Epithelial cell of proximal tubule (primary cell): Measurements from ENCODE around the gene SPDL1. TPM values are rescaled to one million over a fixed set of nuclear protein-coding genes. Genes with fewer than 3 reads are reported as not detected.

Source experiments
- DNase-seq: peaks from one replicate; pipeline ENCODE4 v3.0.0-alpha.2; 2011; ENCODE audit warnings: low read depth
- H3K4me3 ChIP-seq: 2 replicates; pipeline ENCODE4 v1.5.1; 2011; ENCODE audit warnings: low read depth, mild to moderate bottlenecking, low read length
- CTCF ChIP-seq: conservative IDR thresholded peaks from 2 replicates; pipeline ENCODE4 v1.5.1; 2012; ENCODE audit warnings: low read depth, mild to moderate bottlenecking, low read length
- total RNA-seq: library from RNA; depleted of rRNA; stranded (reverse); fragments of >200 nt; gene quantifications from 2 replicates; pipeline ENCODE4 v1.2.3, GENCODE V29; 2015

Gene SPDL1
- total RNA-seq, 1 donor from 2014 or later = 73.2 TPM

DNA sequence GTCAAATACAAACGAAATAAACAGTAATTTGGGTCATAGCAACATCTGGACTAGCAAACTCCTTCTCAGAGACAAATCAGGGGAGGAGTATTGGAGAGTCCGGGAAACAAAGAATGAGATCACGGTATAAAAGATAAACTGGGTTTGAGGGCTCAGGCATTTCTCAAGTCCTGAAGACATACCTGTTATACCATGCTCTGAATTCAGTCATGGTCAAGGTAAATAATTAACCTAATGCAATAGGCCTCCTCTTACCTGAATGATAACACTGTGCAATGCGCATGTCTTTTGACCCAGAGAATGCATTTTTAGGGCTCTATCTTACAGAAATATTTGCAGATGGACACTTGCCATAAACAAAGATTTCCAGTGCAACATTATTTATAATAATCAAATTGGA, 31.9 kb upstream of the SPDL1 start:
- no peak for DNase-seq

GRCh38 chr5:169554251-169554650, 29.3 kb upstream of the SPDL1 start:
- no peak overlapping the region for H3K4me3 ChIP-seq
- no peak for DNase-seq
- no peak for TF ChIP-seq CTCF

More for the DNA sequence above, 31.9 kb upstream of the SPDL1 start:
- H3K4me3 ChIP-seq = no peak overlapping the region
- TF ChIP-seq CTCF = no peak

- no peak for DNase-seq
- no peak for TF ChIP-seq CTCF
These were observed 25.7 kb upstream of the SPDL1 start for GRCh38 chr5:169557838-169558237.

DNA sequence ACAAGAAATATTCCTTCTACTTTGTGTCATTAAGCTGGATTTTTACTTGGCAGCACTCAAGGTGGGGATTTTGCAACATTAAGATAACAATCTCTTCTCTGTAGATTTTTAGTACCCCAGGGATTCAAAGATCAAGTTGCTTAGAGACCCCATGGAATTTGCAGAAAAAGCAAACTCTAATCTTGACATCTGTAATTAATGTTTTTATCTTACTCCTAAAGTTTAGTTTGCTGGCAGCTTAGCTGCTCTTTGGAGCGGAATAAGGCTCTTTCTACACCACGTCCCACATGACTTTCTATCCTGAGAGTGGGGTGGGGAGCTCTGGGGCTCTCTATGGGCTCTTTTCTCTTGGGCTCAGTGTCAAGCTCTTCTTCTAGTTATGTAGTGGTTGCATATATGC, 21.7 kb upstream of the SPDL1 start:
- TF ChIP-seq CTCF = no peak
- no peak for DNase-seq
- no peak overlapping the region for H3K4me3 ChIP-seq

More at GRCh38 chr5:169557838-169558237, 25.7 kb upstream of the SPDL1 start:
- H3K4me3 ChIP-seq = no peak overlapping the region

GRCh38 chr5:169563369-169563768, 20.2 kb upstream of the SPDL1 start:
- no peak for DNase-seq

DNA sequence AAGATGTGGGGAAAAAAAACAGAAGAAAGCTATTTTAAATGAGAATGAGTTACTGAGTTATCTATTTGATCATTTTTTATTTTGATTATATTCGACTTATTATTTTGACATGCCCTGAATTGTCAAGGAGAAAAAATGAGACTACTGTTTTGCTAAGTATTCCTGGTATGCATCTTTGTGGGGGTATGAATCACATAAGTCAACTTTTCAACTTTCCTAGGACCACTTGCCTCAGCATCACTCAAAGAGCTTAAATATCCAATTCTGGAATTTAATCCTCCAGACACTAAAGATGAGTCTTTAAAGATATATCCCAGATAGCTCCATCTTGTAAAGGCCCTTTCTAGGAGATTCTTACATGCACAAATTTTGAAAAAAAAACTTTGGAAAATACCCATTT, 17.4 kb upstream of the SPDL1 start:
- DNase-seq = no peak
- no peak for TF ChIP-seq CTCF
- no peak overlapping the region for H3K4me3 ChIP-seq

More at GRCh38 chr5:169563369-169563768, 20.2 kb upstream of the SPDL1 start:
- H3K4me3 ChIP-seq = no peak overlapping the region
- no peak for TF ChIP-seq CTCF

DNA sequence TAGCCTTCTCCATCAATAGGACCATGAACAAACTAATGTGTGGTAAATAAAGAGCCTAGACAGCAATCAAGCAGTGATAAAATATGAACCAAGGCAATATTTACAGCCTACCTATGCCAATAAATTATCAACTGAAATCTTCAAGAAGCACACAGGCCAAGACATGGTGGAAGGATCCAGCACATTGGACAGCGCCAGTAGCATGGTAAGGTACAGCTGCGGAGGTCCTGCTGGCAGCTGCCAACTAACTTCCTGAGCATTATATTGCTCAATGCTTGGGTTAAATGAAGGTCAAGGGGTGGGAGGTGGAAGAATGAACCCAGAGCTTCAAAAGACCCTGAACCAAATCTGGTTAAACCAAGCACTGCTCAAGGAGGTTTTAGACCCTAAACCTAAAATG, 16.5 kb upstream of the SPDL1 start:
- H3K4me3 ChIP-seq = no peak overlapping the region
- TF ChIP-seq CTCF = no peak
- DNase-seq = no peak
